Endodermal cell (in vitro differentiated cells): ENCODE measurements around the gene ACAP1. TPM values are rescaled to one million over a fixed set of nuclear protein-coding genes. Genes with fewer than 3 reads are reported as not detected.

Experiments used
- DNase-seq: peaks from one replicate; pipeline ENCODE4 v3.0.0-alpha.2; 2017
- H3K27ac ChIP-seq: 2 replicates; pipeline ENCODE4 v1.5.1; 2013; ENCODE audit warnings: mild to moderate bottlenecking, low read depth, low read length, moderate library complexity
- H3K27me3 ChIP-seq: 2 replicates; pipeline ENCODE4 v1.6.1; 2013; ENCODE audit warnings: mild to moderate bottlenecking, low read length, moderate library complexity; ENCODE audit not compliant: insufficient read depth, control insufficient read depth, poor library complexity, severe bottlenecking
- H3K36me3 ChIP-seq: 2 replicates; pipeline ENCODE4 v1.7.0; 2013; ENCODE audit warnings: mild to moderate bottlenecking, low read length, moderate library complexity; ENCODE audit not compliant: control insufficient read depth, insufficient read depth
- H3K4me1 ChIP-seq: one replicate; pipeline ENCODE4 v1.7.0; 2013; ENCODE audit warnings: low read length; ENCODE audit not compliant: control insufficient read depth, insufficient read depth
- H3K4me3 ChIP-seq: 2 replicates; pipeline ENCODE4 v1.5.1; 2013; ENCODE audit warnings: mild to moderate bottlenecking, low read length, moderate library complexity
- H3K9ac ChIP-seq: 2 replicates; pipeline ENCODE4 v1.6.1; 2013; ENCODE audit warnings: mild to moderate bottlenecking, low read length, moderate library complexity; ENCODE audit not compliant: poor library complexity, severe bottlenecking; ENCODE audit errors: extremely low read depth
- H3K9me3 ChIP-seq: 2 replicates; pipeline ENCODE4 v1.6.1; 2013; ENCODE audit warnings: mild to moderate bottlenecking, low read length, moderate library complexity; ENCODE audit not compliant: control insufficient read depth
- H3K27ac Mint-ChIP-seq: 2 replicates; pipeline ENCODE4 v1.8.0; 2020; ENCODE audit warnings: mixed read lengths
- H3K27me3 Mint-ChIP-seq: 2 replicates; pipeline ENCODE4 v1.8.0; 2021; ENCODE audit warnings: mild to moderate bottlenecking, mixed read lengths; ENCODE audit not compliant: insufficient read depth
- H3K36me3 Mint-ChIP-seq: 2 replicates; pipeline ENCODE4 v1.8.0; 2020; ENCODE audit warnings: low read depth, mixed read lengths
- H3K4me1 Mint-ChIP-seq: 2 replicates; pipeline ENCODE4 v1.8.0; 2020; ENCODE audit warnings: mixed read lengths
- H3K4me3 Mint-ChIP-seq: 2 replicates; pipeline ENCODE4 v1.8.0; 2020; ENCODE audit warnings: mild to moderate bottlenecking, moderate library complexity, mixed read lengths
- H3K9me3 Mint-ChIP-seq: 2 replicates; pipeline ENCODE4 v1.8.0; 2020; ENCODE audit warnings: mild to moderate bottlenecking, mixed read lengths
- CTCF ChIP-seq: fragments of 200-600 bp; sonication (generic); conservative IDR thresholded peaks from 2 replicates; pipeline ENCODE4 v1.5.0; 2021; ENCODE audit warnings: antibody characterized with exemption, mild to moderate bottlenecking
- WGBS, 2 experiments: methylation state at CpG; one replicate each; pipeline versions ENCODE4 v1.1.5 to v1.1.7; 2013; ENCODE audit warnings: missing lambda C conversion rate in 2 of 2, mixed read lengths in 1 of 2; ENCODE audit not compliant: insufficient coverage in 1 of 2, insufficient read length in 1 of 2; 5-methylcytosine and 5-hydroxymethylcytosine counted together
- total RNA-seq, 2 donors: library from RNA; stranded (reverse); fragmentation: NEBNext Ultra II Directional in 1 of 2; extraction: Animal tissue kit (Norgen Biotek cat#: 25700) in 1 of 2; gene quantifications; 2 replicates in 1 of 2; 3 replicates in 1 of 2; pipeline ENCODE4 v1.2.1, GENCODE V29; 2021

Gene ACAP1
- total RNA-seq, 2 donors from 2014 or later: 4.5 to 8.4 TPM

GRCh38 chr17:7347630-7348477, 11.5 kb downstream of the ACAP1 start:
- Histone ChIP-seq H3K4me3 (no peak overlapping the region), H3K36me3 (no peaks in the 10 kb centered on the region), H3K27ac (no peak overlapping the region), H3K9me3 (no peaks in the 10 kb centered on the region), H3K4me1 (peaks cover 2% of the 10 kb centered on the region), H3K27me3 (no peaks in the 10 kb centered on the region), H3K9ac (no peak overlapping the region)
- peaks cover 7% of the 10 kb centered on the region for H3K27me3 Mint-ChIP-seq
- peaks cover 15% of the 10 kb centered on the region for H3K4me1 Mint-ChIP-seq
- no peak overlapping the region for H3K27ac Mint-ChIP-seq
- no peaks in the 10 kb centered on the region for H3K9me3 Mint-ChIP-seq
- 86 to 94% methylated on average over 10 to 19 of the region's 19 CpGs for WGBS, 2 experiments
- peak; percentile 41 for DNase-seq
- no peaks in the 10 kb centered on the region for H3K36me3 Mint-ChIP-seq
- no peak for TF ChIP-seq CTCF
- no peak overlapping the region for H3K4me3 Mint-ChIP-seq

- WGBS, 2 experiments: 94 to 99% methylated on average over 15 to 19 of the region's 19 CpGs
- Mint-ChIP-seq H3K9me3 (no peaks in the 10 kb centered on the region), H3K4me3 (no peak overlapping the region), H3K4me1 (peaks cover 15% of the 10 kb centered on the region), H3K27ac (peak overlapping the region; percentile 91), H3K36me3 (no peaks in the 10 kb centered on the region), H3K27me3 (peaks cover 10% of the 10 kb centered on the region)
- Histone ChIP-seq H3K36me3 (no peaks in the 10 kb centered on the region), H3K27ac (no peak overlapping the region), H3K9me3 (no peaks in the 10 kb centered on the region), H3K4me1 (peaks cover 5% of the 10 kb centered on the region), H3K9ac (no peak overlapping the region), H3K27me3 (no peaks in the 10 kb centered on the region), H3K4me3 (no peak overlapping the region)
- no peak for TF ChIP-seq CTCF
- DNase-seq: peak; percentile 54
These were observed 12.3 kb downstream of the ACAP1 start for GRCh38 chr17:7348478-7349242.

DNA sequence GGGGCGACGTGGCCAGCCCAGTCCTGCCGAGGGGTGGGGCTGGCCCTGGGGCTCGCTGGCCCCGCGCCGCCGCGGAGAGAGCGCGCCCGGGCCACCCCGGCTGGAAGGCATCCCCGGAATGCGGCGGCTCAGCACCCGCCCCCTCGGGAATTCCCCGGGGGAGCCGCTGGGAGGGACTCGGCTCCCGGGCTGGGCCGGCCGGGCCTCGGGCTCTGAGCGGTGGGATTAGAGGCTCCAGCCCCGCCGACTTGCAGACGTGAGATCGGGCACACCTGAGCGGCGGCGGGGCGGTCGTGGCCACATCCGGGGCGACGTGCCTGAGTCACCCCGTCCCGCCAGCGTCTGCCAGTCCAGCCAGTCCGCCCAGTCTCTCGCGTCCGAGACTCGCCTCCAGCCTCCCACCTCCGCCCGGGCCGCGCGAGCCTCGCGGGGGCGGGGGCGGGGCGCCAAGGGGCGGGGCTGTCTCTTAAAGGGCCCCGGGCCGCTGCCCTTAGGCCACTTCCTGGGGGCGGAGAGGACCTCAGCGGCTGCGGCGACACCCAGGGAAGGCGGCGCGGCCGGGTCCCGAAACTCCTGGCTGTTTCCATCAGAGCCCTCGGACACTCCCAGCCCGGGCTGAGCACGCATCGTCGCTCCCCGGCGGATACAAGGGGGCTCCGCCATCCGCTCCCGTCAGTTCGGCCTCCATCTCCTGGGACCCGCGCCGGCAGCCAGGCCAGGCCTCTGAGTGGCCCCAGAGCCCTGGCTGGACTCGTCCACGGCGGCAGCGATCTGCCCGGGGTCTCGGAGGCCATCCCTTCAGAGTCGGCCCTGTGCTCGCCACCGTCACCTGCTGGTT, 15.6 kb downstream of the ACAP1 start, which contains the start of gene KCTD11:
KCTD11 (plus strand) TSS at position 498 of the 838 bp plus-strand sequence.
- 0% methylated on average over 35 to 91 of the region's 91 CpGs for WGBS, 2 experiments
- H3K36me3 ChIP-seq: no peaks in the 10 kb centered on the region
- no peaks in the 10 kb centered on the region for H3K36me3 Mint-ChIP-seq
- H3K4me1 Mint-ChIP-seq: peaks cover 15% of the 10 kb centered on the region
- H3K27me3 Mint-ChIP-seq: peaks cover 23% of the 10 kb centered on the region
- H3K9me3 Mint-ChIP-seq: no peaks in the 10 kb centered on the region
- H3K27ac ChIP-seq: peak within 1 kb of the TSS; percentile 90
- H3K4me3 Mint-ChIP-seq: peak within 1 kb of the TSS; percentile 73
- H3K9me3 ChIP-seq: no peaks in the 10 kb centered on the region
- peak within 1 kb of the TSS; percentile 91 for H3K9ac ChIP-seq
- peaks cover 5% of the 10 kb centered on the region for H3K4me1 ChIP-seq
- peak within 1 kb of the TSS; percentile 90 for H3K27ac Mint-ChIP-seq
- TF ChIP-seq CTCF: no peak
- H3K4me3 ChIP-seq: peak within 1 kb of the TSS; percentile 82
- DNase-seq: peak; percentile 97
- H3K27me3 ChIP-seq: no peaks in the 10 kb centered on the region
